ENCODE measurements around the gene PDE2A. TPM values are rescaled to one million over a fixed set of nuclear protein-coding genes. Genes with fewer than 3 reads are reported as not detected.

Gene PDE2A
- polyA plus RNA-seq, 1 donor (not counting 4 experiments of a cell fraction or from before 2014, with no cell fraction given) = 0.38 TPM

DNA sequence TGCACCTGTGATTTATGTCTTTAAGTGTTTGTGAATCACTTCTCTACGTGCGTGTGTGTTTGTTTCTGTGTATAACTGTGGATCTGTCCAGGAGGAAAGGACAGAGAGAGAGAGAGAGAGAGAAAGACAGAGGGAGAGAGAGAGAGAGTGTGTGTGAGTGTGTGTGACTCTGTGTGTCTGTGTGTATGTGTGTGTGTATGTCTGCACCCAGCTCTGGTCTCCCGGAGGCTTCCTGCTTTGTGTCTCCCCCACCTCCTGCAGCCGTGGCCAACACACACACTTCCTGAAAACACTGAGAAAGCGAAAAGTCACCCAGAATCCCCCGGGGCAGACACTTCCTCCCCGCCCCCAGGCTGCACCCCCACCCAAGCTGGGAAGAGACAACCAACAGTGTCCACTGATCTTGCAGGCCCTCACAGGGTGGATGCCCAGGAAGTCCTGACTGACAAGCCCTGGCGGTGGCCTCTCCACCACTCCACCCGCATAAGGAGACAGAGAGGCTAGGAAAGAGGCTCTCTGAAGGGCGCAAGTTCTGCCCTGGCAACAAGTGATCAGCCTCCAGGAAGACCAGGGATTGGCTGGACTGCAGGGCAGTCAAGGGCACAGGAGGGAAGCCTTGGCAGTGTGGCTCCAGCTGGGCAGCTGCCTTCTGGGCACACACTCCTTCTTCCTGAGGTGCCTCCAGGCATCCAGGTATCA is 48.0 kb upstream of the PDE2A start:
- peak; percentile 57 for DNase-seq (ENCODE audit: low read depth, low spot score)
- Histone ChIP-seq H3K9me1 (ENCODE audit: control insufficient read depth, extremely low read depth, insufficient read depth, low read length) (peaks cover 7% of the 10 kb centered on the region), H3K36me3 (ENCODE audit: control insufficient read depth in 2 of 2, extremely low read depth in 1 of 2, insufficient read depth in 2 of 2, low read length in 2 of 2) (peaks cover 8 to 23% of the 10 kb centered on the region in 2 experiments), H3K4me3 (ENCODE audit: control insufficient read depth in 2 of 3, extremely low read depth in 1 of 3, insufficient read depth in 2 of 3, low read depth in 1 of 3, low read length in 3 of 3) (peak overlapping the region; percentile 51 to 79 (median 79)), H3K27me3 (ENCODE audit: control insufficient read depth, extremely low read depth, insufficient read depth, low read length) (no peaks in the 10 kb centered on the region), H3K4me1 (ENCODE audit: control insufficient read depth, extremely low read depth, insufficient read depth, low read length) (peaks cover 55% of the 10 kb centered on the region), H4K20me1 (ENCODE audit: control insufficient read depth, extremely low read depth, insufficient read depth, low read length) (peaks cover 4% of the 10 kb centered on the region), H3K4me2 (ENCODE audit: control insufficient read depth, extremely low read depth, insufficient read depth, low read depth, low read length) (peak overlapping the region; percentile 99), H3K9ac (ENCODE audit: control insufficient read depth, extremely low read depth, insufficient read depth, low read length) (peak overlapping the region; percentile 89), H3K27ac (ENCODE audit: control insufficient read depth, insufficient read depth, low read length) (peak overlapping the region; percentile 93), H3K9me3 (ENCODE audit: control insufficient read depth, low read depth, low read length) (no peaks in the 10 kb centered on the region), H2AFZ (ENCODE audit: control insufficient read depth, low read length) (peak overlapping the region; percentile 90), H3K79me2 (ENCODE audit: control insufficient read depth, insufficient read depth, low read length) (peaks cover 64% of the 10 kb centered on the region)
- TF ChIP-seq EZH2 (IDR thresholded peaks at IDR 0.05; ENCODE audit: low read length) = no peak
- TF ChIP-seq, protein P1, sequence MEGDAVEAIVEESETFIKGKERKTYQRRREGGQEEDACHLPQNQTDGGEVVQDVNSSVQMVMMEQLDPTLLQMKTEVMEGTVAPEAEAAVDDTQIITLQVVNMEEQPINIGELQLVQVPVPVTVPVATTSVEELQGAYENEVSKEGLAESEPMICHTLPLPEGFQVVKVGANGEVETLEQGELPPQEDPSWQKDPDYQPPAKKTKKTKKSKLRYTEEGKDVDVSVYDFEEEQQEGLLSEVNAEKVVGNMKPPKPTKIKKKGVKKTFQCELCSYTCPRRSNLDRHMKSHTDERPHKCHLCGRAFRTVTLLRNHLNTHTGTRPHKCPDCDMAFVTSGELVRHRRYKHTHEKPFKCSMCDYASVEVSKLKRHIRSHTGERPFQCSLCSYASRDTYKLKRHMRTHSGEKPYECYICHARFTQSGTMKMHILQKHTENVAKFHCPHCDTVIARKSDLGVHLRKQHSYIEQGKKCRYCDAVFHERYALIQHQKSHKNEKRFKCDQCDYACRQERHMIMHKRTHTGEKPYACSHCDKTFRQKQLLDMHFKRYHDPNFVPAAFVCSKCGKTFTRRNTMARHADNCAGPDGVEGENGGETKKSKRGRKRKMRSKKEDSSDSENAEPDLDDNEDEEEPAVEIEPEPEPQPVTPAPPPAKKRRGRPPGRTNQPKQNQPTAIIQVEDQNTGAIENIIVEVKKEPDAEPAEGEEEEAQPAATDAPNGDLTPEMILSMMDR (optimal IDR thresholded peaks at IDR 0.05 in 1 of 3, IDR thresholded peaks at IDR 0.05 in 1 of 3, conservative IDR thresholded peaks at IDR 0.05 in 1 of 3; ENCODE audit: extremely low read depth in 1 of 3, insufficient read depth in 2 of 3, low read length in 3 of 3) = no peak
- FAIRE-seq = peak; percentile 41
- dilution Hi-C loops (cut with MboI; ENCODE audit: extremely low pct_ligation_motif_present, low sequenced_read_pairs) = no loop called here

DNA sequence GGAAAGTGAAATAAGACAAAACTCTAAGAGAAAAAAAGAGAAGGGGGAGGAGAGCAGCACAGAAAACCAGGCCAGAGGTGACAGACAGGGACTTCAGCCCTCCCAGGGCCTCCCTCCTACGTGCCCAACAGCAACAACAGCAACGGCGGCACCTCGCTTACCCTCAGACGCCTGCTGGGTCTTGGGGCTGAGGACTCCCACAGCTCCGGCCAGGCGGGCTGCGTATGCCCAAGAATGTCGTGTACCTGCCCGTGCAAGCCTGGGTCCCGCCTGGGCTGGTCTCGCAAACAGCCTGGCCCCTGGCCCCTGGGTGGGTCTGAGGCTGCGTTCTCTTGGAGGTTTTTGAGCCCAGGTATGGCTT is 47.4 kb upstream of the PDE2A start:
- peak overlapping the region; percentile 51 to 79 (median 79) for H3K4me3 ChIP-seq (ENCODE audit: control insufficient read depth in 2 of 3, extremely low read depth in 1 of 3, insufficient read depth in 2 of 3, low read depth in 1 of 3, low read length in 3 of 3)
- TF ChIP-seq EZH2 (IDR thresholded peaks at IDR 0.05; ENCODE audit: low read length) = no peak
- TF ChIP-seq, protein P1 (optimal IDR thresholded peaks at IDR 0.05 in 1 of 3, IDR thresholded peaks at IDR 0.05 in 1 of 3, conservative IDR thresholded peaks at IDR 0.05 in 1 of 3; ENCODE audit: extremely low read depth in 1 of 3, insufficient read depth in 2 of 3, low read length in 3 of 3) = no peak
- dilution Hi-C loops (cut with MboI; ENCODE audit: extremely low pct_ligation_motif_present, low sequenced_read_pairs) = no loop called here
- H3K79me2 ChIP-seq (ENCODE audit: control insufficient read depth, insufficient read depth, low read length) = peaks cover 68% of the 10 kb centered on the region
- H3K9me3 ChIP-seq (ENCODE audit: control insufficient read depth, low read depth, low read length) = no peaks in the 10 kb centered on the region
- peak overlapping the region; percentile 93 for H3K27ac ChIP-seq (ENCODE audit: control insufficient read depth, insufficient read depth, low read length)
- peaks cover 7% of the 10 kb centered on the region for H3K9me1 ChIP-seq (ENCODE audit: control insufficient read depth, extremely low read depth, insufficient read depth, low read length)
- H2AFZ ChIP-seq (ENCODE audit: control insufficient read depth, low read length) = peak overlapping the region; percentile 90
- FAIRE-seq = no peak
- H3K9ac ChIP-seq (ENCODE audit: control insufficient read depth, extremely low read depth, insufficient read depth, low read length) = peak overlapping the region; percentile 89
- H3K27me3 ChIP-seq (ENCODE audit: control insufficient read depth, extremely low read depth, insufficient read depth, low read length) = no peaks in the 10 kb centered on the region
- DNase-seq (ENCODE audit: low read depth, low spot score) = peak; percentile 80
- H3K4me1 ChIP-seq (ENCODE audit: control insufficient read depth, extremely low read depth, insufficient read depth, low read length) = peaks cover 55% of the 10 kb centered on the region
- peaks cover 4% of the 10 kb centered on the region for H4K20me1 ChIP-seq (ENCODE audit: control insufficient read depth, extremely low read depth, insufficient read depth, low read length)
- H3K4me2 ChIP-seq (ENCODE audit: control insufficient read depth, extremely low read depth, insufficient read depth, low read depth, low read length) = peak overlapping the region; percentile 99
- peaks cover 13 to 25% of the 10 kb centered on the region in 2 experiments for H3K36me3 ChIP-seq (ENCODE audit: control insufficient read depth in 2 of 2, extremely low read depth in 1 of 2, insufficient read depth in 2 of 2, low read length in 2 of 2)
